Measurements from ENCODE around the gene GMNC.

The GMNC gene

GRCh38 chr3:190848870-190849269, 13.6 kb downstream of the GMNC start:
- no peak for DNase-seq

- no peak for DNase-seq
Measured at GRCh38 chr3:190847436-190847835, 15.1 kb downstream of the GMNC start.

GRCh38 chr3:190840146-190840545, 22.3 kb downstream of the GMNC start:
- no peak for DNase-seq

GRCh38 chr3:190831225-190831624, 31.3 kb downstream of the GMNC start:
- DNase-seq: no peak

GRCh38 chr3:190830031-190830430, 32.5 kb downstream of the GMNC start:
- no peak for DNase-seq

- DNase-seq: no peak
Measured at GRCh38 chr3:190826018-190826417, 36.5 kb downstream of the GMNC start.

GRCh38 chr3:190825386-190826016, 37.0 kb downstream of the GMNC start:
- DNase-seq: no peak

- DNase-seq: peak; percentile 45 to 69
Measured at GRCh38 chr3:190811775-190812480, 50.6 kb downstream of the GMNC start.

GRCh38 chr3:190810957-190811356, 51.5 kb downstream of the GMNC start:
- DNase-seq: no peak

GRCh38 chr3:190809351-190809750, 53.1 kb downstream of the GMNC start:
- no peak for DNase-seq

- no peak for DNase-seq
Measured at GRCh38 chr3:190807719-190808375, 54.6 kb downstream of the GMNC start.

Data from NCI-H526 (cell line).